Measurements from ENCODE around the gene CFAP58. TPM values are rescaled to one million over a fixed set of nuclear protein-coding genes. Genes with fewer than 3 reads are reported as not detected.

CFAP58 gene
- total RNA-seq, 2 experiments from 2014 or later, result 0.60 to 0.64 TPM

- Mint-ChIP-seq H3K9me3 (ENCODE audit: low read depth) (no peaks in the 10 kb centered on the region), H3K4me3 (no peak overlapping the region), H3K27me3 (peaks cover 11% of the 10 kb centered on the region), H3K4me1 (no peaks in the 10 kb centered on the region), H3K36me3 (ENCODE audit: low read depth) (no peaks in the 10 kb centered on the region), H3K27ac (no peak overlapping the region)
- no peak for ATAC-seq
- POLR2A ChIA-PET, result no interaction called here
- CTCF ChIA-PET, result no interaction called here
- intact Hi-C loops (cut with DNase I, micrococcal nuclease), result no loop called here
- no peak for DNase-seq
Measured at GRCh38 chr10:104485632-104486031, 132.0 kb downstream of the CFAP58 start.

GRCh38 chr10:104486803-104487202 lies 133.2 kb downstream of the CFAP58 start:
- CTCF ChIA-PET, result no interaction called here

GRCh38 chr10:104487794-104488438 lies 134.3 kb downstream of the CFAP58 start:
- no peak for DNase-seq
- POLR2A ChIA-PET, result no interaction called here
- intact Hi-C loops (cut with DNase I, micrococcal nuclease), result no loop called here
- no peaks in the 10 kb centered on the region for H3K9me3 Mint-ChIP-seq (ENCODE audit: low read depth)
- H3K36me3 Mint-ChIP-seq (ENCODE audit: low read depth), result no peaks in the 10 kb centered on the region
- ATAC-seq, result no peak
- no peak overlapping the region for H3K27ac Mint-ChIP-seq
- H3K4me3 Mint-ChIP-seq, result no peak overlapping the region
- H3K27me3 Mint-ChIP-seq, result peaks cover 9% of the 10 kb centered on the region
- CTCF ChIA-PET, result no interaction called here
- no peaks in the 10 kb centered on the region for H3K4me1 Mint-ChIP-seq

More at GRCh38 chr10:104486803-104487202, 133.2 kb downstream of the CFAP58 start:
- Mint-ChIP-seq H3K27me3 (peaks cover 10% of the 10 kb centered on the region), H3K27ac (no peak overlapping the region), H3K9me3 (ENCODE audit: low read depth) (no peaks in the 10 kb centered on the region), H3K4me3 (no peak overlapping the region), H3K36me3 (ENCODE audit: low read depth) (no peaks in the 10 kb centered on the region), H3K4me1 (no peaks in the 10 kb centered on the region)
- POLR2A ChIA-PET, result no interaction called here
- DNase-seq (no peak), ATAC-seq (no peak)
- intact Hi-C loops (cut with DNase I, micrococcal nuclease), result no loop called here

DNA sequence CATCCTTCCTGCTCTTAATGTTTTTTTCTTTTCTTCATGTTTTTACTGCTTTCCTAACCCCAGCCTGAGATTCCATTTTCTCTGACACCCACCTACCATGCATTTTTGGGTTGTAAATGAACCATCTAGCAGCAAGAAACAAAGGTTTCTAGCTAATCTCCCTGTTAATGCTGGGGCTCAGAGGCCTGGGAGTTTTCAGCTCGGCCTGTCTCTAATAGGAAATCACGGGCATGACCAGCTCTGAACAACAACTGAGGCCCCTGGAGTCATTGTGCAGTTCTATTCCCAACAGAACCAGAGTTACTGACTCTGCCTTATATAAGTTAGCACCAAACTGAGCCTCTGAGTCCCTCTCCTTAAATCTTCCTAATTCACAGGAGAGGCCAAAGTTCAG lies 134.8 kb downstream of the CFAP58 start:
- ChIA-PET POLR2A (no interaction called here), CTCF (interaction anchor here (0.6 kb wide), 1 partner anchor 9 kb away, joined by 3 read pairs; no protein-coding TSS in a partner anchor)
- no peak overlapping the region for H3K27ac Mint-ChIP-seq
- intact Hi-C loops (cut with DNase I, micrococcal nuclease), result no loop called here
- H3K36me3 Mint-ChIP-seq (ENCODE audit: low read depth), result no peaks in the 10 kb centered on the region
- no peak for ATAC-seq
- no peaks in the 10 kb centered on the region for H3K9me3 Mint-ChIP-seq (ENCODE audit: low read depth)
- H3K27me3 Mint-ChIP-seq, result peaks cover 9% of the 10 kb centered on the region
- no peaks in the 10 kb centered on the region for H3K4me1 Mint-ChIP-seq
- no peak for DNase-seq
- H3K4me3 Mint-ChIP-seq, result no peak overlapping the region

- CTCF ChIA-PET, result interaction anchor here (0.8 to 1.3 kb wide), 3 partner anchors 12 to 55 kb away, joined by 3 to 5 read pairs (median 4); no protein-coding TSS in a partner anchor
- Mint-ChIP-seq H3K27ac (no peak overlapping the region), H3K4me1 (no peaks in the 10 kb centered on the region), H3K4me3 (no peak overlapping the region), H3K9me3 (ENCODE audit: low read depth) (no peaks in the 10 kb centered on the region), H3K36me3 (ENCODE audit: low read depth) (no peaks in the 10 kb centered on the region), H3K27me3 (no peaks in the 10 kb centered on the region)
- POLR2A ChIA-PET, result interaction anchor here (0.6 kb wide), 1 partner anchor 77 kb away, joined by 3 read pairs; no protein-coding TSS in a partner anchor
- ATAC-seq (no peak), DNase-seq (no peak)
- intact Hi-C loops (cut with DNase I, micrococcal nuclease), result no loop called here
Measured at GRCh38 chr10:104492329-104492940, 138.8 kb downstream of the CFAP58 start.

- ATAC-seq (no peak), DNase-seq (no peak)
- peaks cover 5% of the 10 kb centered on the region for H3K27me3 Mint-ChIP-seq
- H3K9me3 Mint-ChIP-seq (ENCODE audit: low read depth), result no peaks in the 10 kb centered on the region
- no peak overlapping the region for H3K4me3 Mint-ChIP-seq
- intact Hi-C loops (cut with DNase I, micrococcal nuclease), result no loop called here
- no peaks in the 10 kb centered on the region for H3K4me1 Mint-ChIP-seq
- POLR2A ChIA-PET, result no interaction called here
- CTCF ChIA-PET, result interaction anchor here (0.6 to 0.9 kb wide), 2 partner anchors 42 to 209 kb away, joined by 3 to 5 read pairs; no protein-coding TSS in a partner anchor
- no peak overlapping the region for H3K27ac Mint-ChIP-seq
- H3K36me3 Mint-ChIP-seq (ENCODE audit: low read depth), result no peaks in the 10 kb centered on the region
Measured at GRCh38 chr10:104498347-104499081, 144.9 kb downstream of the CFAP58 start.

- Mint-ChIP-seq H3K4me3 (no peak overlapping the region), H3K36me3 (ENCODE audit: low read depth) (no peaks in the 10 kb centered on the region), H3K27ac (no peak overlapping the region), H3K27me3 (peaks cover 5% of the 10 kb centered on the region), H3K9me3 (ENCODE audit: low read depth) (no peaks in the 10 kb centered on the region), H3K4me1 (no peaks in the 10 kb centered on the region)
- CTCF ChIA-PET, result no interaction called here
- no peak for DNase-seq
- ATAC-seq, result no peak
- POLR2A ChIA-PET, result no interaction called here
- intact Hi-C loops (cut with DNase I, micrococcal nuclease), result no loop called here
Measured at GRCh38 chr10:104501449-104501848, 147.8 kb downstream of the CFAP58 start.

DNA sequence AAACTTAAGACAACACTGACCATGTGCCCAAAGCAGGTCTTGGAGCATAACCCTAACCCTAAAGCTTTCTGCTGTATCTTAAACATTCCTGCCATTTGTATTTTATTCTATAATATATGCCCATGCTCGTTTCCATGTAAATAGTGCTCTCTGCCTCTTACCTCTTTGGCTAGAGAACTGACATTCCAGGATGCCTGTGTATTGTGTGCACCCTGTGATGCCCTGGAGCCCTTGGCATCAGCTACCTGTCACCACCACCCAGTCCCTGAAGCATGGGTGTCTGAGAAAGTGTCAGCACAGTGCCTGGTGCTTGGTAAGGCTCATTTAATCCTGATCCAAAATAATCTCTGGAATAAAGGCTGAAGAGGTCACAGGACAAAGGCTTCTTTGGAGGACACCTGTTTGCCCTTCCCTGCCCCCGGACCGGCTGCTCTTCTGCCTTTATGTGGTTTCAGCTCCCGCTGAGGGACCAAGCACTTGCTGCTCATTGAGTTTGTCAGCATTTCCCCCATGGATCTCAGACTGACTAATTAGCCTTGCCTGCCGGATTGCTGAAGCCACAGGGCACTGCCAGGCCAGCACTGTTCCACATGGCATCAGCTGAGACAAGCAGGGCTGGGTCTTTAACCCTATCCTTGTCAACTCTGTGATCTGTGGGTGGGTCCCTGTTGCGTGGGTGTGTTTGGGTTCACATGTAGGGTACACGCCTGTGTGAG lies 148.4 kb downstream of the CFAP58 start:
- peaks cover 9% of the 10 kb centered on the region for H3K27me3 Mint-ChIP-seq
- DNase-seq (no peak), ATAC-seq (no peak)
- no peaks in the 10 kb centered on the region for H3K9me3 Mint-ChIP-seq (ENCODE audit: low read depth)
- CTCF ChIA-PET, result no interaction called here
- intact Hi-C loops (cut with DNase I, micrococcal nuclease), result no loop called here
- no peaks in the 10 kb centered on the region for H3K4me1 Mint-ChIP-seq
- POLR2A ChIA-PET, result no interaction called here
- H3K4me3 Mint-ChIP-seq, result no peak overlapping the region
- H3K27ac Mint-ChIP-seq, result no peak overlapping the region
- H3K36me3 Mint-ChIP-seq (ENCODE audit: low read depth), result no peaks in the 10 kb centered on the region

DNA sequence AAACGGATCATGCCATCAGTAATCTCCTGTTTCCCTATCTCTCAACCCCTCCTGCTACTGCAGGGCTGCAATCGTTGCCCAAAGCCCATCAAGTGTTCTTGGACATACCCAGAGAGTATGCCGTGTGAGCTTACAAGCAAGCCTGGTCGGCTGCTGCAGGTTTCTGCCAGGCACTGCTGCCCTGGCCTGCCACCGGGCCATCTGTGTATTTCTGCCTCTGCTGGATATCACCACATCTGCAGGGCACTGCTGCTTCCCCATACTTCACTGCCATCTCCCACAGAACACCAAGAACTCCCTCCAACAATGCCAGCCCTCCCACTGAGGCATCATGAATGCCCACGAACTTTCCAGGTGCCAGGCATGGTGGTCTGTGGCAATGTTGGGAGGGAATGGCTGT lies 149.3 kb downstream of the CFAP58 start:
- Mint-ChIP-seq H3K4me1 (no peaks in the 10 kb centered on the region), H3K27me3 (peaks cover 9% of the 10 kb centered on the region), H3K4me3 (no peak overlapping the region), H3K27ac (no peak overlapping the region), H3K36me3 (ENCODE audit: low read depth) (no peaks in the 10 kb centered on the region), H3K9me3 (ENCODE audit: low read depth) (no peaks in the 10 kb centered on the region)
- ChIA-PET POLR2A (no interaction called here), CTCF (no interaction called here)
- ATAC-seq, result no peak
- intact Hi-C loops (cut with DNase I, micrococcal nuclease), result no loop called here
- no peak for DNase-seq

All from activated CD4-positive, alpha-beta T cell treated with anti-CD3 and anti-CD28 coated beads for 36 hours (primary cell).